Left forelimb (tissue), 1 donor: ENCODE results near the gene LAMB4.

Source experiments
- DNase-seq: peaks from one replicate; pipeline ENCODE4 v3.0.0-alpha.2; 2018; ENCODE audit warnings: low spot score

The LAMB4 gene

GRCh38 chr7:108143658-108144420 lies 13.7 kb upstream of the LAMB4 start:
- DNase-seq = no peak

GRCh38 chr7:108142675-108143259 lies 12.6 kb upstream of the LAMB4 start:
- DNase-seq = no peak

- DNase-seq = no peak
Observed at GRCh38 chr7:108142180-108142579, 12.0 kb upstream of the LAMB4 start.

GRCh38 chr7:108140671-108141070 lies 10.5 kb upstream of the LAMB4 start:
- no peak for DNase-seq

GRCh38 chr7:108138911-108139310 lies 8.8 kb upstream of the LAMB4 start:
- no peak for DNase-seq

GRCh38 chr7:108137993-108138392 lies 7.8 kb upstream of the LAMB4 start:
- DNase-seq = no peak

GRCh38 chr7:108137040-108137439 lies 6.9 kb upstream of the LAMB4 start:
- DNase-seq = no peak

GRCh38 chr7:108136191-108136688 lies 6.1 kb upstream of the LAMB4 start:
- DNase-seq = no peak

- DNase-seq = no peak
Observed at GRCh38 chr7:108135446-108136190, 5.5 kb upstream of the LAMB4 start.

GRCh38 chr7:108134486-108134885 lies 4.3 kb upstream of the LAMB4 start:
- DNase-seq = no peak

- DNase-seq = no peak
Observed at GRCh38 chr7:108132551-108133265, 2.5 kb upstream of the LAMB4 start.

GRCh38 chr7:108129018-108129965 lies 869 bp downstream of the LAMB4 start:
- DNase-seq = no peak

- no peak for DNase-seq
Observed at GRCh38 chr7:108128514-108128913, 1.6 kb downstream of the LAMB4 start.

- DNase-seq = no peak
Observed at GRCh38 chr7:108127461-108127860, 2.7 kb downstream of the LAMB4 start.

GRCh38 chr7:108124820-108125219 lies 5.3 kb downstream of the LAMB4 start:
- no peak for DNase-seq

GRCh38 chr7:108122181-108122580 lies 8.0 kb downstream of the LAMB4 start:
- DNase-seq = no peak

GRCh38 chr7:108120933-108121332 lies 9.2 kb downstream of the LAMB4 start:
- DNase-seq = no peak

GRCh38 chr7:108120196-108120595 lies 10.0 kb downstream of the LAMB4 start:
- no peak for DNase-seq

GRCh38 chr7:108118959-108119358 lies 11.2 kb downstream of the LAMB4 start:
- DNase-seq = no peak

- DNase-seq = no peak
Observed at GRCh38 chr7:108114117-108114841, 15.9 kb downstream of the LAMB4 start.
